K562 (cell line): Measurements from ENCODE around the gene VPS33A. TPM values are rescaled to one million over a fixed set of nuclear protein-coding genes. Genes with fewer than 3 reads are reported as not detected.
A peak's percentile ranks its signal among the peaks of the same experiment; 100 is the strongest.

Source experiments
- BHLHE40 ChIP-seq: IDR thresholded peaks from 2 replicates; pipeline ENCODE4 v1.6.1; 2011; ENCODE audit warnings: low read length, improper control_type of control experiment
- CSDE1 ChIP-seq, 2 experiments: fragments of 450-650 bp; IDR thresholded peaks; 2 replicates each; pipeline ENCODE4 v1.6.1; 2016; ENCODE audit warnings: mild to moderate bottlenecking in 1 of 2
- DIDO1 ChIP-seq: fragments of 450-650 bp; IDR thresholded peaks from 2 replicates; pipeline ENCODE4 v1.6.1; 2016; ENCODE audit warnings: low read depth, missing biosample characterization, missing genetic modification characterization
- HEY1 ChIP-seq: fragments of 250-450 bp; sonication (Bioruptor Pico); IDR thresholded peaks from 2 replicates; pipeline ENCODE4 v1.5.0; 2020; ENCODE audit warnings: mild to moderate bottlenecking, moderate library complexity, borderline replicate concordance
- IFI16 ChIP-seq: fragments of 250-450 bp; sonication (Bioruptor Pico); IDR thresholded peaks from 2 replicates; pipeline ENCODE4 v2.1.2; 2022; ENCODE audit warnings: mild to moderate bottlenecking, inconsistent platforms
- KLF1 ChIP-seq: fragments of 450-650 bp; IDR thresholded peaks from 2 replicates; pipeline ENCODE4 v1.6.1; 2016; ENCODE audit warnings: missing genetic modification characterization, missing compliant biosample characterization
- LEF1 ChIP-seq: fragments of 450-650 bp; IDR thresholded peaks from 2 replicates; pipeline ENCODE4 v1.6.1; 2016; ENCODE audit warnings: mild to moderate bottlenecking
- MAZ ChIP-seq, 2 experiments: fragments of 450-650 bp in 1 of 2; sonication (generic) in 1 of 2; formaldehyde crosslinking; IDR thresholded peaks in 1 of 2; conservative IDR thresholded peaks in 1 of 2; 2 replicates each; pipeline versions ENCODE4 v1.4.0 to v1.5.0; 2020; ENCODE audit warnings: mild to moderate bottlenecking in 1 of 2, missing genetic modification reagents in 1 of 2
- POLR3A ChIP-seq: IDR thresholded peaks from 2 replicates; pipeline ENCODE4 v1.6.1; 2011; ENCODE audit warnings: borderline replicate concordance, mild to moderate bottlenecking, moderate library complexity; ENCODE audit not compliant: insufficient read length, insufficient read depth; ENCODE audit errors: extremely low read depth
- POU5F1 ChIP-seq: fragments of 150-350 bp; IDR thresholded peaks from 2 replicates; pipeline ENCODE4 v1.6.1; 2014; ENCODE audit warnings: borderline replicate concordance, low read length, low read depth, mild to moderate bottlenecking; ENCODE audit not compliant: partially characterized antibody
- PPARD ChIP-seq: fragments of 250-450 bp; sonication (Bioruptor Pico); IDR thresholded peaks from 2 replicates; pipeline ENCODE4 v1.8.0; 2022; ENCODE audit warnings: inconsistent platforms, mild to moderate bottlenecking, moderate library complexity
- PRMT5 ChIP-seq: sonication (generic); formaldehyde crosslinking; IDR thresholded peaks from 2 replicates; pipeline ENCODE4 v1.5.0; 2020; ENCODE audit warnings: missing genetic modification reagents
- RBBP5 ChIP-seq: fragments of 200-600 bp; sonication (generic); IDR thresholded peaks from 2 replicates; pipeline ENCODE4 v1.6.1; 2012; ENCODE audit warnings: borderline replicate concordance, mild to moderate bottlenecking, low read length, control low read depth, inconsistent platforms; ENCODE audit not compliant: insufficient read depth, poor library complexity, severe bottlenecking
- RBFOX2 ChIP-seq: fragments of 200-400 bp; formaldehyde crosslinking; IDR thresholded peaks from 2 replicates; pipeline ENCODE4 v1.6.1; 2017; ENCODE audit warnings: low read depth, mild to moderate bottlenecking, low read length, moderate library complexity
- RBM14 ChIP-seq: fragments of 200-400 bp; formaldehyde crosslinking; IDR thresholded peaks from 2 replicates; pipeline ENCODE4 v1.6.1; 2018; ENCODE audit warnings: low read depth, mild to moderate bottlenecking, low read length, moderate library complexity, borderline replicate concordance; ENCODE audit not compliant: insufficient read depth
- SMARCC2 ChIP-seq: fragments of 450-650 bp; IDR thresholded peaks from 2 replicates; pipeline ENCODE4 v1.6.1; 2017; ENCODE audit warnings: antibody characterized with exemption, moderate library complexity, mild to moderate bottlenecking, low read depth
- SRSF1 ChIP-seq: fragments of 200-400 bp; formaldehyde crosslinking; IDR thresholded peaks from 2 replicates; pipeline ENCODE4 v1.6.1; 2017; ENCODE audit warnings: mild to moderate bottlenecking, low read depth, low read length, moderate library complexity
- TARDBP ChIP-seq: fragments of 450-650 bp; IDR thresholded peaks from 2 replicates; pipeline ENCODE4 v1.6.1; 2016
- YY1 ChIP-seq, 3 experiments: IDR thresholded peaks; 2 replicates each; pipeline ENCODE4 v1.6.1; 2011; ENCODE audit warnings: low read length in 2 of 3, mild to moderate bottlenecking in 2 of 3, moderate library complexity in 2 of 3, borderline replicate concordance in 1 of 3, control low read depth in 1 of 3, low read depth in 1 of 3; ENCODE audit not compliant: insufficient read depth in 3 of 3, insufficient replicate concordance in 2 of 3, control insufficient read depth in 1 of 3, insufficient read length in 1 of 3; ENCODE audit errors: extremely low read depth in 1 of 3
- ZNF124 ChIP-seq: sonication (generic); formaldehyde crosslinking; IDR thresholded peaks from 2 replicates; pipeline ENCODE4 v1.8.1; 2022; ENCODE audit warnings: missing genetic modification reagents
- ZNF644 ChIP-seq: fragments of 200-800 bp; sonication (Bioruptor generic); IDR thresholded peaks from 2 replicates; pipeline ENCODE4 v1.6.1; 2016; ENCODE audit warnings: low read depth, missing genetic modification characterization, missing compliant biosample characterization
- ZNF785 ChIP-seq: fragments of 250-450 bp; sonication (Bioruptor Pico); IDR thresholded peaks from 2 replicates; pipeline ENCODE4 v1.4.0; 2020; ENCODE audit warnings: mild to moderate bottlenecking
- polyA plus RNA-seq, 8 experiments: library from polyadenylated mRNA; depleted of rRNA in 4 of 8; stranded (reverse) in 5 of 8; unstranded in 3 of 8; fragments of >200 nt; fragmentation: Nextera tagmentation in 2 of 8; fragmentation: Illumina TruSeq in 1 of 8; extraction: Ambion mirVana in 2 of 8; extraction: Trizol in 1 of 8; gene quantifications; 2 replicates each; pipeline versions ENCODE4 v1.2.1 to v1.2.3, GENCODE V29; 2011 to 2014; ENCODE audit warnings: inconsistent platforms in 1 of 8, missing spikeins in 1 of 8
- total RNA-seq, 7 experiments: library from RNA; depleted of rRNA in 6 of 7; stranded (reverse); fragments of >200 nt in 6 of 7; fragmentation: Illumina TruSeq in 2 of 7; extraction: Trizol in 2 of 7; gene quantifications; 2 replicates each; pipeline versions ENCODE4 v1.2.1 to v1.2.3, GENCODE V29; 2011 to 2021; ENCODE audit warnings: low replicate concordance in 1 of 7
- TF ChIP-seq, protein P1 (sequence below): fragments of 250-450 bp; sonication (Bioruptor Pico); IDR thresholded peaks from 2 replicates; pipeline ENCODE4 v1.4.0; 2020; ENCODE audit warnings: borderline replicate concordance
- TF ChIP-seq, protein P2 (sequence below): fragments of 250-450 bp; sonication (Bioruptor Pico); IDR thresholded peaks from 2 replicates; pipeline ENCODE4 v1.5.1; 2021; ENCODE audit warnings: mild to moderate bottlenecking

VPS33A gene
- total and polyA plus RNA-seq, 9 of the 15 experiments (the other 6 are each of a cell fraction or from before 2014, with no cell fraction given): 10.6 to 34.3 (median 25.3) TPM

DNA sequence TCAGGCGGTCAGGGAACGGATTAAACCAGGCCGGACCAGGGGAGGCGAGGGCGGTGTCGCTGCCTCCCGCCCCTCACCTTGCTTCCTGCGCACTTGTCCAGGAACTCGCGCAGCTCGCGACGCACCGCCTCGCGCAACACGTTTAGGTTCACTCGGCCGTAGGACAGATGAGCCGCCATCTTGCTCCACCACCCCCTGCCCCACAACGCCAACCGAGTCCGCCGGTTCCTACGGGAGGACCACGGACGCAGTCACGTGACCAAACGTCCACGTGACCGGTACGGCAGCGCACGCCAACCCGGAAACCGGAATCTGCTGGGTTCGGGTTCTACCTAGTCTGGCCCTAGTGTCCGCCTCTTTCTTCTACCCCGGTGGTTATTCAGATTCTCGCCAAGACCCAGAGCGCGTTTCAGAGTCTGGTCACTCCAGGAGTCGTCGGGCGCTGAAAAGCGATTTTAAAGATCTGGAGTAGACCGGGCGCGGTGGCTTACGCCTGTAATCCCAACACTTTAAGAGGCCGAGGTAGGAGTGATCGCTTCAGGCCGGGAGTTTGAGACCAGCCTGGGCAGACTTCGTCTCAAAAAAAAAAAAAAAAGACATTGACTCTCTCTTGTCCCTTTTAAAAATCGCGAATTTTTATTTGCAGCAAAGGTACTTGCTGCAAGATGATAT is at the start of gene VPS33A (continued):
- TF ChIP-seq, protein P1, sequence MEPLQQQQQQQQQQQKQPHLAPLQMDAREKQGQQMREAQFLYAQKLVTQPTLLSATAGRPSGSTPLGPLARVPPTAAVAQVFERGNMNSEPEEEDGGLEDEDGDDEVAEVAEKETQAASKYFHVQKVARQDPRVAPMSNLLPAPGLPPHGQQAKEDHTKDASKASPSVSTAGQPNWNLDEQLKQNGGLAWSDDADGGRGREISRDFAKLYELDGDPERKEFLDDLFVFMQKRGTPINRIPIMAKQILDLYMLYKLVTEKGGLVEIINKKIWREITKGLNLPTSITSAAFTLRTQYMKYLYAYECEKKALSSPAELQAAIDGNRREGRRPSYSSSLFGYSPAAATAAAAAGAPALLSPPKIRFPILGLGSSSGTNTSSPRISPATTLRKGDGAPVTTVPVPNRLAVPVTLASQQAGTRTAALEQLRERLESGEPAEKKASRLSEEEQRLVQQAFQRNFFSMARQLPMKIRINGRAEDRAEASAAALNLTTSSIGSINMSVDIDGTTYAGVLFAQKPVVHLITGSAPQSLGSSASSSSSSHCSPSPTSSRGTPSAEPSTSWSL (CRISPR knock-in tag): no peak
- TF ChIP-seq TARDBP: no peak
- peak; percentile 97 for TF ChIP-seq BHLHE40
- TF ChIP-seq, protein P2, sequence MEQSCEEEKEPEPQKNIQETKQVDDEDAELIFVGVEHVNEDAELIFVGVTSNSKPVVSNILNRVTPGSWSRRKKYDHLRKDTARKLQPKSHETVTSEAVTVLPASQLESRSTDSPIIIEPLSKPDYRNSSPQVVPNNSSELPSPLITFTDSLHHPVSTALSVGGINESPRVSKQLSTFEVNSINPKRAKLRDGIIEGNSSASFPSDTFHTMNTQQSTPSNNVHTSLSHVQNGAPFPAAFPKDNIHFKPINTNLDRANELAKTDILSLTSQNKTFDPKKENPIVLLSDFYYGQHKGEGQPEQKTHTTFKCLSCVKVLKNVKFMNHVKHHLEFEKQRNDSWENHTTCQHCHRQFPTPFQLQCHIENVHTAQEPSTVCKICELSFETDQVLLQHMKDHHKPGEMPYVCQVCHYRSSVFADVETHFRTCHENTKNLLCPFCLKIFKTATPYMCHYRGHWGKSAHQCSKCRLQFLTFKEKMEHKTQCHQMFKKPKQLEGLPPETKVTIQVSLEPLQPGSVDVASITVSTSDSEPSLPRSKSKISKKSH: no peak
- TF ChIP-seq ZNF785: no peak
- TF ChIP-seq PPARD: no peak
- no peak for TF ChIP-seq ZNF124 (CRISPR knock-in tag)
- no peak for TF ChIP-seq SRSF1
- TF ChIP-seq POU5F1: peak; percentile 67
- TF ChIP-seq CSDE1 (IDR thresholded peaks at IDR 0.05): no peak
- peak; percentile 66 to 90 for TF ChIP-seq MAZ (CRISPR knock-in tag; conservative IDR thresholded peaks at IDR 0.05 in 1 of 2, IDR thresholded peaks at IDR 0.05 in 1 of 2)
- TF ChIP-seq LEF1: peak; percentile 83; the same call in 1 of the 2 replicates
- no peak for TF ChIP-seq SMARCC2
- no peak for TF ChIP-seq HEY1
- TF ChIP-seq KLF1 (tag): no peak
- TF ChIP-seq PRMT5 (CRISPR knock-in tag): no peak
- TF ChIP-seq POLR3A: no peak
- TF ChIP-seq ZNF644 (tag): no peak
- TF ChIP-seq DIDO1: peak; percentile 97
- TF ChIP-seq YY1 (IDR thresholded peaks at IDR 0.05; ENCODE audit: borderline replicate concordance in 1 of 3, control insufficient read depth in 1 of 3, extremely low read depth in 1 of 3, insufficient read depth in 3 of 3, insufficient read length in 1 of 3, insufficient replicate concordance in 2 of 3, low read depth in 1 of 3, low read length in 2 of 3): peak; percentile 82 to 94 (median 90)
- TF ChIP-seq RBM14: no peak
- TF ChIP-seq RBFOX2: peak; percentile 93
- no peak for TF ChIP-seq IFI16
- TF ChIP-seq RBBP5: peak; percentile 96
